ENCODE measurements around the gene AARS2.

AARS2 gene

DNA sequence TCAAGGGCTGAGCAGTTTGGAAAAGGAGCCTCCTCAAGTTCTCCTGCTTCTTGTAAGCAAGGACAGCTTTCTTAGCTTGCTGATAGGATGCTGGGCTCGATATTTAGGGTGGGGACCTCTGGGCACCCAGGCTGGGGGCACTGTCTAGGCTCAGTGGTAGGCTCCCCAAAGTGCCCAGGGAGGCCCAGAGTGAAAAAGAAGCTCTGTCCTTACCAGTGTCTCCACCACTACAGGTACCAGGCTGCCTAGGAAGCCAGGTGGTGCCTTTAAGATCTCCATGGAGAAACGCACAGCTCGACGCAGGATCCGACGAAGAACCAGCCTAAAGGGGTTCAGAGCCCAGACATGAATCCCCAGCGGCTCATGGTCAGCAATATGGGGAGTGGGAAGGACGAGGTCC lies 6.4 kb downstream of the AARS2 start:
- Histone ChIP-seq H3K4me3 (ENCODE audit: low read depth in 1 of 2, low read length in 2 of 2) (no peak overlapping the region), H4K20me1 (ENCODE audit: insufficient read depth, low read length) (peaks cover 9% of the 10 kb centered on the region), H3K9me3 (ENCODE audit: insufficient read depth, low read length, severe bottlenecking) (no peaks in the 10 kb centered on the region), H3K4me1 (ENCODE audit: insufficient read depth, low read length) (peaks cover 10% of the 10 kb centered on the region), H3K9ac (ENCODE audit: low read depth, low read length) (no peak overlapping the region), H3K27ac (ENCODE audit: low read length) (no peak overlapping the region), H3K4me2 (ENCODE audit: insufficient read depth, low read length) (no peak overlapping the region), H3K27me3 (ENCODE audit: insufficient read depth, low read length, poor library complexity) (no peaks in the 10 kb centered on the region), H3K36me3 (ENCODE audit: insufficient read depth, low read length) (peaks cover 95% of the 10 kb centered on the region), H2AFZ (ENCODE audit: low read depth, low read length) (no peak overlapping the region), H3K79me2 (ENCODE audit: insufficient read depth, low read length) (peaks cover 6% of the 10 kb centered on the region; the same call in 1 of the 2 replicates)
- ATAC-seq (ENCODE audit: insufficient read depth, low read depth) = no peak
- DNase-seq = no peak
- TF ChIP-seq, protein P1, sequence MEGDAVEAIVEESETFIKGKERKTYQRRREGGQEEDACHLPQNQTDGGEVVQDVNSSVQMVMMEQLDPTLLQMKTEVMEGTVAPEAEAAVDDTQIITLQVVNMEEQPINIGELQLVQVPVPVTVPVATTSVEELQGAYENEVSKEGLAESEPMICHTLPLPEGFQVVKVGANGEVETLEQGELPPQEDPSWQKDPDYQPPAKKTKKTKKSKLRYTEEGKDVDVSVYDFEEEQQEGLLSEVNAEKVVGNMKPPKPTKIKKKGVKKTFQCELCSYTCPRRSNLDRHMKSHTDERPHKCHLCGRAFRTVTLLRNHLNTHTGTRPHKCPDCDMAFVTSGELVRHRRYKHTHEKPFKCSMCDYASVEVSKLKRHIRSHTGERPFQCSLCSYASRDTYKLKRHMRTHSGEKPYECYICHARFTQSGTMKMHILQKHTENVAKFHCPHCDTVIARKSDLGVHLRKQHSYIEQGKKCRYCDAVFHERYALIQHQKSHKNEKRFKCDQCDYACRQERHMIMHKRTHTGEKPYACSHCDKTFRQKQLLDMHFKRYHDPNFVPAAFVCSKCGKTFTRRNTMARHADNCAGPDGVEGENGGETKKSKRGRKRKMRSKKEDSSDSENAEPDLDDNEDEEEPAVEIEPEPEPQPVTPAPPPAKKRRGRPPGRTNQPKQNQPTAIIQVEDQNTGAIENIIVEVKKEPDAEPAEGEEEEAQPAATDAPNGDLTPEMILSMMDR (IDR thresholded peaks at IDR 0.05; ENCODE audit: borderline replicate concordance, extremely low read depth, low read length, poor library complexity, severe bottlenecking) = no peak
- no peak for TF ChIP-seq EZH2 (IDR thresholded peaks at IDR 0.05; ENCODE audit: borderline replicate concordance, low read depth, low read length, severe bottlenecking)

DNA sequence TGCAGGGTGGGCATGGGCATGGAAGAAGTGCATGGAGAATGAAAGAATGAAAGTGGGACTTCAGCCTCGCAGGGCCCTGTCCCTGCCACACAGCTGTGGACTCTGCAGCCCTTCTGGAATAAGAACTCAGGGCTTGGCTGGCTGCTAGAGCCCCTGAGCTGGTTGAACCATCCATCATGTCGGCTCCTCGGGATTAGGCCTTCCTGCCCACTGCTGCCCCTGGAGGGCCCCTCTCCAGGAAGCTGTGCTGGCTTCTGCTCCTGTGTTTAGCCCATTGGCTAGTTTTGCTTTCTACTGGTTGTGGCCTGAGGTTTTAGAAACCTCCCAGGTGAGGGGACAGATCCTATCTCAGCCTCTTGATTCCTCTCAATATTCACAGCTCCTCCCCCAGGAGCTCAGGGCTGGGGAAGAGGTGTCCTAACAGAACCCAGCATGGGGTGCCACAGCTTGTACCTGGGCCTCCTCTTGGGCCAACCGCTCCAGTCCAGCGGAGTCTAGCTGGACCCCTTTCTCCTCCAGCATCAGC lies 7.9 kb downstream of the AARS2 start:
- DNase-seq (no peak), ATAC-seq (ENCODE audit: insufficient read depth, low read depth) (no peak)
- Histone ChIP-seq H2AFZ (ENCODE audit: low read depth, low read length) (no peak overlapping the region), H4K20me1 (ENCODE audit: insufficient read depth, low read length) (peaks cover 9% of the 10 kb centered on the region), H3K4me2 (ENCODE audit: insufficient read depth, low read length) (no peak overlapping the region), H3K4me3 (ENCODE audit: low read depth in 1 of 2, low read length in 2 of 2) (no peak overlapping the region), H3K27ac (ENCODE audit: low read length) (no peak overlapping the region; the same call in 1 of the 2 replicates), H3K4me1 (ENCODE audit: insufficient read depth, low read length) (no peaks in the 10 kb centered on the region), H3K27me3 (ENCODE audit: insufficient read depth, low read length, poor library complexity) (no peaks in the 10 kb centered on the region), H3K9me3 (ENCODE audit: insufficient read depth, low read length, severe bottlenecking) (no peaks in the 10 kb centered on the region), H3K79me2 (ENCODE audit: insufficient read depth, low read length) (no peaks in the 10 kb centered on the region), H3K9ac (ENCODE audit: low read depth, low read length) (no peak overlapping the region), H3K36me3 (ENCODE audit: insufficient read depth, low read length) (peaks cover 95% of the 10 kb centered on the region)
- TF ChIP-seq, protein P1 (IDR thresholded peaks at IDR 0.05; ENCODE audit: borderline replicate concordance, extremely low read depth, low read length, poor library complexity, severe bottlenecking) = no peak
- TF ChIP-seq EZH2 (IDR thresholded peaks at IDR 0.05; ENCODE audit: borderline replicate concordance, low read depth, low read length, severe bottlenecking) = no peak

DNA sequence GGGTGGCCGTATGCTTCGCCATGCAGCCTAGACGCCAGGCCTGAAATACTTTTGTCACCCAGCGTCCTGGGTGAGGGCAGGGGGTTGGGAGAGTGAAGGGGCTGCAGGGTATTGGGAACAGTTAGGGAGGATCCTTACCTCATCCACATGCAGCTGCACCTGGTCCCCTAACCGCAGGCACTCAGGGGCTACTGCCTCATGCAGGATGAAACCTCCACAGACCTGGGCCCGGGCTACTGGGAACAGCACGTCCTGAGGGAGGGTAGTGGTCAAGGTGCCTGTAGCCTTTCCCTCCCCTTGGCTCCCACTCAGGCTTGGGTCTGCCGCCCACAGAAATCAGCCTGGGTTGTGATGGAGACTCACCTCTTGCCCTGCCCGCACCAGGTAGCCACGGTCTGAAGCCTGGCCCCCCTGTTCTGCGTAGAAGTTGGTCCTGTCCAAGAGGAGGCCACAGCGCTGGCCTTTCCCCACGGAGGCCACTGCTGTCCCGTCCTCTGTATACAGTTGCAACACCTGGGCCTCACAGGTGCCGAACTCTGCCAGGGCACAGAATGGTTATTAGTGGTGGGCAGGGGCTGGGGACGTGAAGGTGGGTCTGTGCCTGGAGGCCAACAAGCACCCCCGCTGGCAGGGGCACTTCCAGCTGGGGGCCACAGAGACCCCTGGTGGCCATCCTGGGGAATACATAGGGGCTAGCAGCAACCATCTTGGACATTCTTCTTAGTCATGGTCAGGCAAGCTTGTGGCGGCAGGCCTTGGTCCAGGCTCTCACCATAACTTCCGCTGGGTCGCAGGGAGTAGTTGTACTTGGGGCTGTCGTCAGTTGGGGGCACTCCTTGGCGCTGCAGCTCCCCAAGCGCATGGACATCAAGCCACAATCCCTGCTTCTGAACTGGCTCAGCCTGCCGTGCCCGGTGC lies 8.6 kb downstream of the AARS2 start:
- no peaks in the 10 kb centered on the region for H3K27me3 ChIP-seq (ENCODE audit: insufficient read depth, low read length, poor library complexity)
- DNase-seq = peak; percentile 44
- ATAC-seq (ENCODE audit: insufficient read depth, low read depth) = peak; percentile 76
- H3K36me3 ChIP-seq (ENCODE audit: insufficient read depth, low read length) = peaks cover 90% of the 10 kb centered on the region
- no peaks in the 10 kb centered on the region for H3K79me2 ChIP-seq (ENCODE audit: insufficient read depth, low read length)
- H2AFZ ChIP-seq (ENCODE audit: low read depth, low read length) = no peak overlapping the region
- peaks cover 9% of the 10 kb centered on the region for H4K20me1 ChIP-seq (ENCODE audit: insufficient read depth, low read length)
- H3K9me3 ChIP-seq (ENCODE audit: insufficient read depth, low read length, severe bottlenecking) = no peaks in the 10 kb centered on the region
- no peak for TF ChIP-seq EZH2 (IDR thresholded peaks at IDR 0.05; ENCODE audit: borderline replicate concordance, low read depth, low read length, severe bottlenecking)
- TF ChIP-seq, protein P1 (IDR thresholded peaks at IDR 0.05; ENCODE audit: borderline replicate concordance, extremely low read depth, low read length, poor library complexity, severe bottlenecking) = peak; percentile 84
- no peak overlapping the region; the same call in 1 of the 2 replicates for H3K27ac ChIP-seq (ENCODE audit: low read length)
- no peak overlapping the region for H3K4me2 ChIP-seq (ENCODE audit: insufficient read depth, low read length)
- no peaks in the 10 kb centered on the region for H3K4me1 ChIP-seq (ENCODE audit: insufficient read depth, low read length)
- no peak overlapping the region for H3K9ac ChIP-seq (ENCODE audit: low read depth, low read length)
- H3K4me3 ChIP-seq (ENCODE audit: low read depth in 1 of 2, low read length in 2 of 2) = no peak overlapping the region
